Endothelial cell of hepatic sinusoid (primary cell): ENCODE results near the gene NAP1L4.

Experiments
- in situ Hi-C: cut with HindIII; loops from 2 replicates; pipeline ENCODE4 v1.10.0; 2017; ENCODE audit warnings: low sequenced_read_pairs

NAP1L4 gene

GRCh38 chr11:2927851-2928604, 64.1 kb downstream of the NAP1L4 start:
- in situ Hi-C loops = no loop called here

GRCh38 chr11:2927121-2927800, 64.9 kb downstream of the NAP1L4 start:
- in situ Hi-C loops = no loop called here

- in situ Hi-C loops = no loop called here
These were observed 65.5 kb downstream of the NAP1L4 start for GRCh38 chr11:2926611-2927051.

- in situ Hi-C loops = no loop called here
These were observed 67.1 kb downstream of the NAP1L4 start for GRCh38 chr11:2924821-2925675.

GRCh38 chr11:2924381-2924780, 67.7 kb downstream of the NAP1L4 start:
- in situ Hi-C loops = no loop called here

- in situ Hi-C loops = no loop called here
These were observed 68.4 kb downstream of the NAP1L4 start for GRCh38 chr11:2923446-2924375.

GRCh38 chr11:2922655-2923054, 69.5 kb downstream of the NAP1L4 start:
- in situ Hi-C loops = no loop called here

GRCh38 chr11:2921742-2922493, 70.2 kb downstream of the NAP1L4 start:
- in situ Hi-C loops = no loop called here

GRCh38 chr11:2921261-2921660, 70.9 kb downstream of the NAP1L4 start:
- in situ Hi-C loops = no loop called here

- in situ Hi-C loops = no loop called here
These were observed 71.8 kb downstream of the NAP1L4 start for GRCh38 chr11:2920343-2920742.

GRCh38 chr11:2919837-2920236, 72.3 kb downstream of the NAP1L4 start:
- in situ Hi-C loops = no loop called here

GRCh38 chr11:2919188-2919587, 72.9 kb downstream of the NAP1L4 start:
- in situ Hi-C loops = no loop called here

GRCh38 chr11:2917842-2918490, 74.2 kb downstream of the NAP1L4 start:
- in situ Hi-C loops = no loop called here

- in situ Hi-C loops = no loop called here
These were observed 75.1 kb downstream of the NAP1L4 start for GRCh38 chr11:2916892-2917645.

GRCh38 chr11:2916114-2916891, 75.8 kb downstream of the NAP1L4 start:
- in situ Hi-C loops = no loop called here

GRCh38 chr11:2915473-2915872, 76.7 kb downstream of the NAP1L4 start:
- in situ Hi-C loops = no loop called here

GRCh38 chr11:2914455-2915195, 77.5 kb downstream of the NAP1L4 start:
- in situ Hi-C loops = no loop called here
